Endothelial cell of umbilical vein (primary cell): ENCODE data around the gene CDHR5. TPM values are rescaled to one million over a fixed set of nuclear protein-coding genes. Genes with fewer than 3 reads are reported as not detected.
"Not testable (repeated sequence)": the region's sequence is repeated elsewhere in the genome, so short reads cannot be mapped to it uniquely, and the experiment has no call there.

Experiments used
- BruUV-seq: library from RNA; stranded (reverse); fragments of 400-500 nt; replicated peaks from 2 replicates; lab custom pipeline; 2021; lab: Mats Ljungman, UMichigan
- CTCF ChIA-PET: fragments of 300-600, 350-600 bp; sonication (Branson Sonifier 250); formaldehyde crosslinking; loops from one replicate; lab custom pipeline; 2021; ENCODE audit warnings: antibody characterized with exemption, inconsistent platforms; lab: Charles Lee
- POLR2A ChIA-PET: fragments of 300-600, 350-600 bp; sonication (Branson Sonifier 250); formaldehyde crosslinking; loops from one replicate; lab custom pipeline; 2021; ENCODE audit warnings: antibody characterized with exemption, inconsistent platforms; lab: Charles Lee
- DNase-seq: peaks from one replicate; pipeline ENCODE4 v3.0.0-alpha.2; 2011; ENCODE audit warnings: low read depth, low spot score
- FAIRE-seq: peaks from 2 replicates; lab custom pipeline; 2011; peaks lifted over from hg19 to GRCh38; lab: Jason Lieb, UNC
- H2AFZ ChIP-seq: 2 replicates; pipeline ENCODE4 v1.6.0; 2012; ENCODE audit warnings: low read depth, low read length, control low read depth, inconsistent platforms
- H3K27ac ChIP-seq: 2 replicates; pipeline ENCODE4 v1.5.1; 2011; ENCODE audit warnings: low read depth, mild to moderate bottlenecking, control low read depth, low read length, moderate library complexity; ENCODE audit not compliant: insufficient read depth
- H3K27me3 ChIP-seq, 2 experiments: 2 replicates each; pipeline versions ENCODE4 v1.6.0 to v1.6.1; 2011; ENCODE audit warnings: low read length in 2 of 2, mixed read lengths in 1 of 2; ENCODE audit not compliant: control insufficient read depth in 2 of 2, insufficient read depth in 2 of 2
- H3K36me3 ChIP-seq, 2 experiments: 2 replicates in 1 of 2; 3 replicates in 1 of 2; pipeline ENCODE4 v1.5.1; 2011; ENCODE audit warnings: low read length in 2 of 2, mild to moderate bottlenecking in 1 of 2, moderate library complexity in 1 of 2; ENCODE audit not compliant: control insufficient read depth in 2 of 2, insufficient read depth in 2 of 2; ENCODE audit errors: extremely low read depth in 1 of 2
- H3K4me1 ChIP-seq: 3 replicates; pipeline ENCODE4 v1.5.1; 2011; ENCODE audit warnings: mild to moderate bottlenecking, low read length; ENCODE audit not compliant: control insufficient read depth, insufficient read depth; ENCODE audit errors: extremely low read depth
- H3K4me2 ChIP-seq: 2 replicates; pipeline ENCODE4 v1.6.1; 2011; ENCODE audit warnings: low read length, control low read depth, mixed read lengths; ENCODE audit not compliant: insufficient read depth
- H3K4me3 ChIP-seq, 3 experiments: fragments of 200-600 bp in 1 of 3; sonication (generic), shearing (Covaris generic) in 1 of 3; replicated peaks in 1 of 3; 2 replicates each; pipeline ENCODE4 v1.5.1; 2011 to 2016; ENCODE audit warnings: control low read depth in 3 of 3, low read length in 3 of 3, mild to moderate bottlenecking in 2 of 3, inconsistent platforms in 1 of 3, low read depth in 1 of 3, moderate library complexity in 1 of 3; ENCODE audit not compliant: insufficient read depth in 1 of 3
- H3K79me2 ChIP-seq: 2 replicates; pipeline ENCODE4 v1.6.0; 2012; ENCODE audit warnings: low read length, inconsistent platforms; ENCODE audit not compliant: control insufficient read depth, insufficient read depth
- H3K9ac ChIP-seq: replicated peaks from 2 replicates; pipeline ENCODE3; 2011; ENCODE audit warnings: low read length, control low read depth; ENCODE audit not compliant: insufficient read depth; ENCODE audit errors: extremely low read depth
- H3K9me1 ChIP-seq: replicated peaks from 3 replicates; pipeline ENCODE4 v1.6.0; 2011; ENCODE audit warnings: mild to moderate bottlenecking, low read length; ENCODE audit not compliant: control insufficient read depth, insufficient read depth; ENCODE audit errors: extremely low read depth
- H3K9me3 ChIP-seq: replicated peaks from 2 replicates; pipeline ENCODE4 v1.5.1; 2012; ENCODE audit warnings: low read length, inconsistent platforms; ENCODE audit not compliant: control insufficient read depth, insufficient read depth
- H4K20me1 ChIP-seq: replicated peaks from 2 replicates; pipeline ENCODE3; 2011; ENCODE audit warnings: mild to moderate bottlenecking, low read length; ENCODE audit not compliant: control insufficient read depth, insufficient read depth; ENCODE audit errors: extremely low read depth
- CTCF ChIP-seq, 2 donors: IDR thresholded peaks; 1 replicate in 1 of 2; 2 replicates in 1 of 2; pipeline ENCODE4 v1.5.1; 2011; ENCODE audit warnings: low read length in 2 of 2, mild to moderate bottlenecking in 2 of 2, moderate library complexity in 2 of 2, control low read depth in 1 of 2, inconsistent platforms in 1 of 2, low read depth in 1 of 2; ENCODE audit not compliant: insufficient read depth in 1 of 2; ENCODE audit errors: extremely low read depth in 1 of 2
- EZH2 ChIP-seq: IDR thresholded peaks from 2 replicates; pipeline ENCODE4 v1.6.1; 2012; ENCODE audit warnings: borderline replicate concordance, low read depth, mild to moderate bottlenecking, moderate library complexity, low read length, inconsistent platforms; ENCODE audit not compliant: severe bottlenecking
- FOS ChIP-seq: IDR thresholded peaks from 2 replicates; pipeline ENCODE4 v1.6.1; 2011; ENCODE audit warnings: mild to moderate bottlenecking, low read length, moderate library complexity, borderline replicate concordance; ENCODE audit not compliant: insufficient read depth
- GATA2 ChIP-seq: IDR thresholded peaks from 2 replicates; pipeline ENCODE4 v1.7.0; 2011; ENCODE audit warnings: low read depth, mild to moderate bottlenecking, moderate library complexity, mixed read lengths, low read length; ENCODE audit not compliant: insufficient read length, insufficient read depth
- JUN ChIP-seq: IDR thresholded peaks from 2 replicates; pipeline ENCODE4 v1.6.1; 2011; ENCODE audit warnings: borderline replicate concordance, low read depth; ENCODE audit not compliant: insufficient read length, insufficient read depth
- MAX ChIP-seq: IDR thresholded peaks from 2 replicates; pipeline ENCODE4 v1.6.1; 2011; ENCODE audit not compliant: insufficient read depth, insufficient read length
- MYC ChIP-seq: IDR thresholded peaks from one replicate; pipeline ENCODE4 v1.6.1; 2011; ENCODE audit warnings: mild to moderate bottlenecking, low read depth, low read length
- POLR2A ChIP-seq: IDR thresholded peaks from 2 replicates; pipeline ENCODE4 v1.6.1; 2012; ENCODE audit warnings: low read depth, mild to moderate bottlenecking, control low read depth, low read length
- POLR2AphosphoS5 ChIP-seq: IDR thresholded peaks from 2 replicates; pipeline ENCODE4 v1.6.1; 2012; ENCODE audit warnings: low read depth, mild to moderate bottlenecking, control low read depth, low read length, moderate library complexity; ENCODE audit not compliant: insufficient read depth
- dilution Hi-C: fragments of 300-500 bp; cut with MboI; formaldehyde crosslinking; loops from one replicate; pipeline ENCODE4 v1.15.0; 2019; ENCODE audit warnings: low sequenced_read_pairs; ENCODE audit not compliant: extremely low pct_ligation_motif_present
- intact Hi-C: fragments of 100-400 bp; cut with micrococcal nuclease; formaldehyde crosslinking; loops from one replicate; pipeline ENCODE4 v1.10.0; 2022
- polyA plus RNA-seq, 4 experiments: library from polyadenylated mRNA; depleted of rRNA in 3 of 4; stranded (reverse) in 3 of 4; unstranded in 1 of 4; fragments of >200 nt; gene quantifications; 2 replicates each; pipeline versions ENCODE4 v1.2.1 to v1.2.3, GENCODE V29; 2011 to 2012; ENCODE audit warnings: missing spikeins in 1 of 4
- total RNA-seq: library from RNA; stranded (reverse); gene quantifications from 2 replicates; pipeline ENCODE4 v1.2.3, GENCODE V29; 2021

Gene CDHR5
- total and polyA plus RNA-seq, 2 donors (not counting 3 experiments of a cell fraction or from before 2014, with no cell fraction given) = not detected

GRCh38 chr11:653837-654236, 29.1 kb upstream of the CDHR5 start:
- H3K9me3 ChIP-seq = no peaks in the 10 kb centered on the region
- ChIA-PET CTCF (no interaction called here), POLR2A (no interaction called here)
- no peaks in the 10 kb centered on the region for H3K9me1 ChIP-seq
- intact Hi-C loops = no loop called here
- H3K36me3 ChIP-seq = peaks cover 0 to 23% of the 10 kb centered on the region in 2 experiments
- DNase-seq (no peak), FAIRE-seq (no peak)
- no peaks in the 10 kb centered on the region for H3K4me1 ChIP-seq
- H3K79me2 ChIP-seq = no peaks in the 10 kb centered on the region
- no peaks in the 10 kb centered on the region for H4K20me1 ChIP-seq
- H3K27ac ChIP-seq = no peak overlapping the region
- no peak overlapping the region for H2AFZ ChIP-seq
- no peak overlapping the region for H3K9ac ChIP-seq
- no peaks in the 10 kb centered on the region for H3K27me3 ChIP-seq
- TF ChIP-seq POLR2A (no peak), GATA2 (no peak), JUN (no peak), FOS (no peak), MAX (no peak), CTCF (IDR thresholded peaks at IDR 0.05; ENCODE audit: extremely low read depth in 1 of 2, insufficient read depth in 1 of 2, low read depth in 1 of 2, low read length in 2 of 2) (no peak), MYC (no peak), EZH2 (no peak), POLR2AphosphoS5 (no peak)
- dilution Hi-C loops = no loop called here
- no TSS peak for BruUV-seq
- no peak overlapping the region for H3K4me3 ChIP-seq
- H3K4me2 ChIP-seq = no peak overlapping the region

- H3K27me3 ChIP-seq, CTCF ChIA-PET, dilution Hi-C loops: not testable (repeated sequence)
These were observed 28.4 kb upstream of the CDHR5 start for GRCh38 chr11:653136-653535.

More at GRCh38 chr11:653136-653535, 28.4 kb upstream of the CDHR5 start:
- intact Hi-C loops, H3K4me1 ChIP-seq, H4K20me1 ChIP-seq, DNase-seq, H3K4me2 ChIP-seq, BruUV-seq, H3K79me2 ChIP-seq, H2AFZ ChIP-seq, POLR2A ChIA-PET, FAIRE-seq, H3K27ac ChIP-seq, H3K9me3 ChIP-seq, H3K4me3 ChIP-seq, H3K9ac ChIP-seq, H3K9me1 ChIP-seq: not testable (repeated sequence)
- peaks cover 0 to 23% of the 10 kb centered on the region in 2 experiments for H3K36me3 ChIP-seq
